Activated CD4-positive, CD25-positive, alpha-beta regulatory T cell treated with anti-CD3 and anti-CD28 coated beads, Interleukin-2, amount 50 U/mL, for 24 hours (primary cell): ENCODE data around the gene PACSIN3.

ENCODE experiments used
- ATAC-seq, 2 donors: fragments of 150-1000 bp; cut with Tn5 transposase; one replicate each; pipeline ENCODE4 v1.10.0; 2021; ENCODE audit warnings: mild to moderate bottlenecking in 1 of 2, moderate library complexity in 1 of 2

PACSIN3 gene

GRCh38 chr11:47175746-47176327 lies 10.4 kb downstream of the PACSIN3 start:
- no peak for ATAC-seq

DNA sequence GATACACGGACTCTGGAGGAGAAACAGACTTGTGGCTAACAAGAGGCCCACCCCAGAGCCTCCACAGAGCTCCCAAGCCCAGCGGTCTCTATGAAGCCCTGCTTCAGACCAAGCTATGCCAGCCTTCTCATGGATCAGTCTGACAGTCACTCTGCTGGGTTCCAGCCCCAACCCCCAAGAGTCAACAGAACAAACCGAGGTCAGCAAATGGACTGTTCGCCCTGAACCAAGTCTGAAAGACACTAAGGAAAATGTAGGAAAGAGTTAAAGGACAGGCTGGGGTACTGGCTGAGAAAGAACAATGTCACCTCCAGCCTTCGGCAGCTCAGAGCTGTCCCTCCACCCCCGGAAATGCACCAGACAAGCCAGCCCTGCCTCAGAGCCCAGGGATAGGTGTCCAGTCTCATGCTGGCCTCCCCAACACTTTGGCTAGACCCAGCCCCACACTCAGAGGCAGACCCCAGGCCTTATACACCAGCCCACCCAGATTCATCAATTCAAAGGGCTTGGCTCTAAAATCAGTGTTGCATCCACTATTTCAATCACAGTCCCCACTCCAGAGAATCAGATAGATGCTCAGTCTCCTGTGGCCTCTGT lies 13.4 kb downstream of the PACSIN3 start:
- no peak for ATAC-seq

DNA sequence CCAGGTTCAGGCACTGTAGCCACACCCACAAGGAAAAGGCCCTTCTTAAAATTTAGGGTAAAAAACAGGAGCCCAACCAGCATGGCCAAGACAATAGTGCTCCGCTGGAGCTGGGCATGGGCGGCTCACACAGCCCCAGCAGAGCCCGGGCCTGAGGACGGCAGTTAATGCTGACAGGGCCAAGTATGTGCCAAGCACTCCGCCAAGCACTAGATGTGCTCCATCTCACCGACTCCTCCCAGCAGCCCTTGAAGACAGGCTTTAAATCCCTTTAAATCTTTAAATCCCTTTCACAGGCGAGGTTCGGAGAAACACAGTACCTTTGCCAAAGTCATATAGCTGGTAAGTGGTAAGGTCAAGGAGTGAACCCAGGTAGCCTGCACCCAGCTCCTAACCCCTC lies 14.4 kb downstream of the PACSIN3 start:
- no peak for ATAC-seq

DNA sequence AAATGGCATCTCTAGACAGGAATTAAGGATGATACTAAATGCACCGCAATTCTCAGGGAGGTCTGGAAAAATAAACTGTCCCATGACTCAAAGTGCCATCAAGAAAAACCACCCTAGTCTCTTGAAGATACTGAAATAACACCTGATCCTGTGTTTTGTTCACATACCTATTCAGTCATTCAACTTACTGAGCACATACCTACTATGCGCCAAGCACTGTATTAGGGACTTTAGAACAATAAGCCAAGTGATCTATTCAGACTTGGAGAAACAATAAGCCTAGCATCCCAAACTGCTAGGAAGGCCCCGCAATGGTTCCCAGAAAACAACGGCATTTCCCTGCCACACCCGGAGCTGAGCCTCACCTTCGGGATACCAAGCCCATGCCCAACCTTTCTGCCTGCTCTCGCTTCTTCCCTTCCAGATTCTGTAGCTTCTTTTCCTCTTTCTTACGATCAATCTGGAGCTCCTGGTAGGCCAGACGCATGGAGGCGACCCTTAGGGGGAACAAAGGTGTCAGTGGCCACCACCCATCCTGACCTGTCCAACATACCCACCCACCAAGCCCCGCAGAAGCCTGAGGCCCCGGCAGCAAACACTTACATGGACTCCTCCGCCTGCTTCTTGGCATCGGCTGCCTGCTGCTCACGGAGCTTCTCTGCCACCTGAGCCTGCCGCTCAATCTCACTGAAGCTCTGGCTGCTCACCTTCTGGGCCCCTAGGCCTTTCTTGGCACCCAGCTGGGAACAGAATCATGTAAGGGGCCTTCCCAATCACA lies 15.0 kb downstream of the PACSIN3 start:
- no peak for ATAC-seq

- ATAC-seq = no peak
These were observed 19.9 kb downstream of the PACSIN3 start for GRCh38 chr11:47166368-47166767.

GRCh38 chr11:47165253-47165840 lies 20.9 kb downstream of the PACSIN3 start:
- ATAC-seq = no peak

GRCh38 chr11:47164321-47164720 lies 21.9 kb downstream of the PACSIN3 start:
- ATAC-seq = no peak

DNA sequence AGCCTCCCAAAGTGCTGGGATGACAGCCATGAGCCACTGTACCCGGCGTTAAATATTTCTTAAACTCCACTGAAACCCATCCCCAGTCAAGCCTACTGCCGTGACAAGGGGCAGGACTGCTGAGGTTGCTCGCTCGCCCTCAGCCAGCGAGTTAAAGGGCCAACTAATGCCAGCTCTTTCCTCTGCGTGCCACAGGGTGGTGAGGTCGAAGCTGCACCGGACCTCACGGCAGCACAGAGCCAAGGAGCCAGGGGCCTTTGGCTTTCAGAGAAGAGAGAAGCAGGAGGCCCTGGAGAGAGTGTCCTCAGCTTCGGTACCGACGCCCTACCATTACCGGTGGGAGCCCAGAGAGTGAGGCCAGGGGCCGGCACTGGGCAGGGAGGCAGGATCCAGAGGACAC lies 22.3 kb downstream of the PACSIN3 start:
- ATAC-seq = no peak

DNA sequence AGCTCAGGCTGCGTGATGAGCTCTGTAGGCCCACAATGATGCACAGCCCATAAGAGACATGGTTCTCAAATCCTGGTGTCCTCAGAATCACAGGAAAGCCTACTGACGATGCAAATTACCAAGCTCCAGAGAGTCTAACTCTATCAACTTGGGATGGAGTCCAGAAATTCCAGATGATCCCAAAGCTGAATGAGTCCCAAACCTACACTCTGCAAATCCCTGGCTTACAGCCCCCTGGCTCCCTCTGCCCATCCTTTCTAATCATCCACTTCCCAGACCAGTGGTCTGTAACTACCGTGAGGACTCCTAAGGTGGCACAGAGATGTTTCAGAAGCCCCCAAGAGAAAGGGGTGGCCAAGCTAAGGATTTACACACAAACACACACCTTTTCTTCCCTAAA lies 23.0 kb downstream of the PACSIN3 start:
- ATAC-seq = no peak

DNA sequence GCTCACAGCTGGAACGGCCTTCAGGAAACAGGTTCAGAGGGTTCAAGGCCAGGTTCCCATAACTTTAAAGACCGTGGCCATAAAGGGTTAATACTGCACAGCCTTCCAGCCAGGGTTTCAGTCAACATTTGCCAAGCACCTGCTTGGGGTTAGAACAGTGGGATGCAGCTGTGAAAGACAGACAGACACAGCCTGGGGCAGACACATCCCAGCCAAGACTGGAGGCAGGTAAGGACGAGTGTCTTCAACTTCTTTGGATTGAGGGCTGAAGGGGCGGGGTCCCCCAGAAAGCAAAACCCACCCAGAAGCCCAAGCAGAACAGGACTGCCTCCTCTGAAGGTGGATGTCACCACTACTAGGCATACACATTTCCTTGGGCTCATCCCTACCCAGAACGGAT lies 23.8 kb downstream of the PACSIN3 start:
- ATAC-seq = no peak

- no peak for ATAC-seq
These were observed 24.3 kb downstream of the PACSIN3 start for GRCh38 chr11:47161890-47162289.

DNA sequence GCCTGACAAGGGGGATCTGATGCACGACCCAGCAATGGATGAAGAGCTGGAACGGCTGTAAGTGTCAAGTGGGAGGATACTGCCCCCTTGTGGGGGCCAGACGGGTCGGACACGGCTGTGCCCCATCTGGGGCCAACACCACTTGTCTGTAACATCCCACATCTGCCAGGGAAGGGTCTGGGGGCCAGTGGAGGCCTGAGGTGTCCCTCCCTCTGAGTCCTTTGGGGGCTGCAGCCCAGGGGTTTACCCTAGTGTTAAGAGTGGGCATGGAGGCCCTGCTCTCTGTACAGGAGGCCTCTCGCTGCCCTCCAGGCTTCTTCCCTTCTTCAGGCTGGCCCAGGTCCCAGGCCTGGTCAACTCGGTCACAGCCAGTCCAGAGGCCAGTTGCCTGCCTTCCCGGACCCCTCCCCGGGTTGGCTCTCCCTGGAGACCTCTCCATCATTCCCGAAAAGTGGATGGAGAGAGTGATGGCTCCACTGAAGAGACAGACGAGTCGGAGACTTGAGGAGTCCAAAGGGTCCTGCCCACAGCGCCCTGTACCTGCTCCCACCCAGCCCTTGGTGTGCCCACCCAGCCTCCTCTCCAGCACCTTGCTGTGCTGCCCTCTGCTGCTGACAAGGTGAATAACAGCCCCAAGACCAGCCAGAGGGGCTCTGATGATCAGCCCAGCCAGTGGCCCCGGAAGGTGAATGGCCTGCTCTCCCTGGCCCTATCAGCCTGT lies 24.9 kb downstream of the PACSIN3 start:
- peak; percentile 74 to 82 for ATAC-seq

GRCh38 chr11:47160753-47161133 lies 25.5 kb downstream of the PACSIN3 start:
- no peak for ATAC-seq

GRCh38 chr11:47158242-47158641 lies 28.0 kb downstream of the PACSIN3 start:
- ATAC-seq = no peak

DNA sequence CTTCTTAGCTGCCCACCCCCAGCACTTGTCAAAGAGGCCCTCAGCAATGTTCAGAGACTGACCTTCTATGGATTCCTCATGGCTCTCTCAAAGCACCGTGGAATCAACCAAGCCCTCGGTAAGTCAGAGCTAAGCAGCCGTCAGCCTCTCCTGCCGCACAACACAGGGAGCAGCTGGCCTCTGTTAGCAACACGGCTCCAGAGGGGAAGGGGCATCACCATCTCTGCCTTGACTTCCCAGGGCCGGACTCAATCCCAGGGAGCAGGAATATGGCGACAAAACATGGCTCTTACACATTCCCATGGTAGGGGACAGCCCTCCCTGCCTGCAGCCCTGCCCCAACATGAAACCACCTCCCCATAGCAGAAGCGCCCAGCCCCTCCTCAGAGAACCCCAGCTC lies 28.4 kb downstream of the PACSIN3 start:
- no peak for ATAC-seq

DNA sequence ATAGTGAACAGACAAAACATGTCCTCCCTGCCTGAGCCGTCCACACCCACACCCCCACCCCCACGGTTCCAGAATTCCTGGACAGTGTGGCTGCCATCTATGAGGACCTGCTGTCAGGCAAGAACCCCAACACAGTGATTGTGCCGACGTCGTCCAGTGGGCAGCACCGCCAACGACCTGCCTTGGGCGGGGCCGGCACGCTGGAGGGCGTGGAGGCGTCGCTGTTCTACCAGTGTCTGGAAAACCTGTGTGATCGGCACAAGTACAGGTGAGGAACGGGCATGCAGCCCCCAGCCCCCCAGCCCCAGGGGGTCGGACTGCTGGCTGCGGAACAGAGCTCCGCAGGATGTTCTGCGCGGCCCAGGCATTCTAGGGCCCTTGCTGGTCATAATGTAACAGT lies 29.3 kb downstream of the PACSIN3 start:
- ATAC-seq = no peak

GRCh38 chr11:47156333-47156732 lies 29.9 kb downstream of the PACSIN3 start:
- no peak for ATAC-seq

DNA sequence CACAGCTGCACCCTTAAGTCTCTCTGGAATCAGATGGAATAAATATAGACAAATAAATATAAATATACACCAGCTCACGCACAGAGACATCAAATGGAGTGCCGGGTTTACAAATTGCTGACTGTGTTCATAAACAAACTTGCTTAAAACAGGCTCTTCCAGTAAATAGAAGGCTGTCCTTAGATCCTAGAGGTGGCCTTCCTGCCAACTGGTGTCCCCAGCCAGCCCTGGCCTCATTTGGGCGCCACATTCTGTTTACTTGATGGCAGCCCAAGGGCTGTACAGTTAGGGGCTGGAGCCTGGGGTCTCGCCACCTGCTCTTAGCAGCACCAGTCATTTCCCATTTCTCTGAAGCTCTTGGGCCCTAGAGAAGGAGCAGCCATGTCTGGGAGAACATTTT lies 30.4 kb downstream of the PACSIN3 start:
- no peak for ATAC-seq

DNA sequence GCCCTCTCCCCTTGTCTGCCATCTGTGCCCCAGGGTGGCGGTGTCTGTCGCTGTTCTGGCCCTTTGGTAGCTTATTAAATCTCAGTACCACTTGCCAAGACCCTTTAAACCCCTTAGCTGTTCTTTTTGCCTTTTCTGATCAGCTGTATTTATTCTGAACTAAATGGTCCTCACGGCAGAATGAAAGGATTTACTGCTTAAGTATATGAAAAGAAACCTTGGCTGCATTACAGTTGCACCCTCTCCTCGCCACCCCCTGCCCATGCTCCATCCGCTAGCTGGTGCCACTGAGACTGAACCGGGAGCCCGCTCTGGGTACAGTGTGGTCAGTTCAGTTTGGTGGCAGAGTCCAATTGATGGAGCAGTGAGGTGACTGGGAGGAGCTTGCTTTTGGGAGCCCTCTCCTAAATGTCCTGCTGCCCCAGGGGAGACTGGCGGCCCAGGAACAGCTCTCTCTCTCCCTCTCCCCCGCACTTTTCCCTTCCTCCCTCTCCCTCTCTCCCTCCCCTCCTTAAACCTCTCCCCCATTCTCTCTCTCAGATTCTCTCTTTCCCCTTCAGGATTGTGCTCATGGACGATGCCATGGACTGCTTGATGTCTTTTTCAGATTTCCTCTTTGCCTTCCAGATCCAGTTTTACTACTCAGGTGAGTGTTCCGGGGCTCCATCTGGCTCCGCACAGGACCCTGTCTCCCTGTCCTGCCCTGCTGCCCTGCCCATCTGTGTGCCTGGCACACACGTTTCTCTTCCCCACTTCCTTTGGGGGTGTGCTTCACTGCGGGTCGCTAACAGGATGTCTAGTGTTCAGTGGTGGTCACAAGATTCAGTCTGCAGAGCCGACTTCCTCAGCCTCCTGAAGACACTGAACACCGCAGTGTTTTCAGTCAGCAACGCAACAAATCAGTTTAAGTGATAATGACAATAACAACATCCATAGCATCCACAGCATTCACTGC lies 31.3 kb downstream of the PACSIN3 start:
- peak; percentile 47 to 58 for ATAC-seq

DNA sequence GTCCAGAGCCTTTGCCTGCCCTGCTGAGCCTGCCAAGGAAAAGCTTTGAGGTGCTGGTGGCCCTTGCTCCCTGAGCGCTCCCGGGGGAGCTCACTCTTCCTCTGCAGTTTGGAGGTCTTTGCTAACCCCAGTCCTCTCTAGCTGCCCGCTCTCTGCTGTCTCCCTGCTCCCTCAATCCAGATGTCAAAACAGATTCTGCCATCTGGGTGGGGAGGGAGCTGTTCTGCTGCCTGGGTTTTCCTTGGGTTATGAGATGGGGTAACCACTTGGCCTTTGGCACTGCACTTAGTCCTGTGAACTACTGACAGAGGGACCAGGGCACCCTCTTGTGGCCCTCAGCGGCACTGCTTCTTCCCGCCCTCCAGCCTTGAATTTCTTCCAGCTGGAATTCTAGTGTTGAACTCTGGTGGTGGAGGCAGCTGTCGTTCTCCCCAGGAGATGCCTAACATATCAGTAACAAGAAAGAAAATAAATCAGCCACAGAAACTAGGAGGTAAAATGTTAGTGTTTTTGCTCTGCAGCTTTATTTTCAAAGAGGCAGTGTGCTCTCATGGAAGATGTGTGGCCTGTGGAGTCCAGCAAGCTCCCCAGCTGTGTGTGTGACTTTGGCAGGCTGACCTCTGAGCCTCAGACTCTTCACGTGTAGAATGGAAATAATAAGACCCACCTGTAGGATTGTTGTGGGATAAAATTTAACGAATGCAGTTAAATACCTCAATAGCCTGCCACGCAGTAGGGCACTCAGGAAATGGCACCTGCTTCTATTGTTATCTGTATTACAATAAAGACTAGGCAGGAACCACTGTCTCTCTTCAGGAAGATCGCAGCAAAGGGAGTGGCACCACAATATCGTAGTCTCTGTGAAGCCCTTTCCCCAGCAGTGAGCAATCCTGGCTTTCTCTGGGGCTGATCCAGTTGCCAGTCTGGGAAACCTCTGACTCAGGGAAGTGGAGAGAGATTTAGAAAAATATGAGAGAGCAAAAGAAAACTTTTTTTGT lies 33.0 kb downstream of the PACSIN3 start:
- peak; percentile 58 to 65 for ATAC-seq
